C1 segment of cervical spinal cord (tissue), 14 donors: ENCODE results near the gene PARS2.

ENCODE experiments used
- DNase-seq, 14 donors: peaks; one replicate each; lab custom pipeline; 2025; lab: John Stamatoyannopoulos, UW

PARS2 gene

DNA sequence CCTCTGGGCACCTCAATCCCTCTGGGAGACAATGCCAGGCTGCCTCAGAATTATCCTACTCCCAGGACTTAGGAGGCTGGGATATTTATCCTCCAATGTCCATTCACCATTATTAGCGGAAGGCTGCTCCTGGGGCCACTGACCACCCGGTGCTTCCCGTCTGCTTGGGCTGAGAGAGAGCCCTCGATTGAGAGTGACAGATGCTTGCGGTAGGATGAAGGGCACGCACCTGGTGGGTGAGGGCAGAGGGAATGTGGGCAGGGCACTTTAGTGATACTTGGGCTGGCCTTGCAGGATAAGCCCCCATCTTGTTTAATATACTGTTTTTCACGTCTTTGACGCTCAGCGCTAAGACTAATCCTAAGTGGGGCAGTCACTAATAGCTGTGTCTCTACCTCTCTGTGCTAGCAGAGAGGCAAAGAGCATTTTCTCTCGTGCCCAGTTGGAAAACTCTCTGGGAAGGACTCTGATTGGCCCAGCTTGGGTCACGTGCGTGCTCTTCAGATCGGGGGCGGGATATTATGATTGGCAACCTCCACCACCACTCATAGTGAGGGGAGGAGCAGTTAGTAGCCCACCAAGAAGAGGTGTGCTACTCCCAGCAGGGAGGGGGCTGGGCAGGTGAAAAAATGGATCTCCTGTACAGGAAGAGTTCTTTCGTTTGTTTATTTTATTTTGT lies 10.6 kb upstream of the PARS2 start:
- no peak for DNase-seq

DNA sequence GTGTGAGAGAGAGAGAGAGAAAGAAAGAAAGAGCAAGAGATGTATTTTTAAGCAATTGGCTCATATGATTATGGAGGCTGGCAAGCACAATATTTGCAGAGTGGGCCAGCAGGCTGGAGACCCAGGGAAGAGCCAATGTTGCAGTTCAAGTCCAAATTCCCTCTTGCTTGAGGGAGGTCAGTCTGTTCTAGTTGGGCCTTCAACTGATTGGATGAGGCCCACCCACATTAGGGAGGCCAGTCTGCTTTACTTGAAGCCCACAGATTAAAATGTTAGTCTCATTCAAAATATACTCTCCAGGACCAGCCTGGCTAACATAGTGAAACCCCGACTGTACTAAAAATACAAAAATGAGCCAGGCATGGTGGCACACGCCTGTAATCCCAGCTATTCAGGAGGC lies 8.6 kb upstream of the PARS2 start:
- DNase-seq: no peak

DNA sequence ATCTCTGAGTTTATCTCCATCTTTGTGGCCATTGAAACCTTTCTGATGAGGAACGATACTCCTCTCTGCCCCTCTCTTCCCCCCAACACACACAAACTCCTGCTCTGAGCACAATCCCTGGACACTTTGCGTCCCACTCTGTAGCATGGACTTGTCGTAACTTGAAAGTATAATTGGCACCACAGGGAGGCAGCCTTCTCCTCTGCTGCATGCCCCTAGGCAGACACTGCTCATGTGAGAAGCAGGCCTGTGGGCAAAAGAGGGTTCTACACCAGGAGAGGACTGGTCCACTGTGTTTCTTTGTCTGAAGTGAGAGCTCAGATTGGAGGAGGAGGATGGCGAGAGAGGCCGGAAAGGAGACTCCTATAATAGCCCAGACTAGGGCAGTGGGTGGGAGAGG lies 3.8 kb upstream of the PARS2 start:
- DNase-seq: peak in 2 of 14 donors; percentile 4 to 25

DNA sequence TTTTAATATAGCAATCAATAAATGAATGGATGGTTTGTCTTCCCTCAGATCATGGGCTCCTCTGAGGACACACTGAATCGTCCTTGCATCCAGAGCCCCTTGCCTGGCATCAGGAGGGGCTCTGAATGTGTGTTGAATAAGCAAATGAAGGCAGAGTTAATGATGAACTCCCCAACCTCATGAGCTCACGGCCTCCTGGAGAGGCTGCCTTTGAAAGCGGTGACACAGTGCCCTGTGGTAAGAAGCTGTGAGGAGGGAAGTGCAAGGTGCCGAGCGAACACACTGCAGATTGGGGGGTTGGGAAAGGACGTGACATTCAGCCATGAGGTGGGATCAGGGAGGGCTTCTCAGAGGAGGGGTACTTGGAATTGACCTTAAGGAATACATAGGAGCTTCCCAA lies 3.2 kb upstream of the PARS2 start:
- no peak for DNase-seq

DNA sequence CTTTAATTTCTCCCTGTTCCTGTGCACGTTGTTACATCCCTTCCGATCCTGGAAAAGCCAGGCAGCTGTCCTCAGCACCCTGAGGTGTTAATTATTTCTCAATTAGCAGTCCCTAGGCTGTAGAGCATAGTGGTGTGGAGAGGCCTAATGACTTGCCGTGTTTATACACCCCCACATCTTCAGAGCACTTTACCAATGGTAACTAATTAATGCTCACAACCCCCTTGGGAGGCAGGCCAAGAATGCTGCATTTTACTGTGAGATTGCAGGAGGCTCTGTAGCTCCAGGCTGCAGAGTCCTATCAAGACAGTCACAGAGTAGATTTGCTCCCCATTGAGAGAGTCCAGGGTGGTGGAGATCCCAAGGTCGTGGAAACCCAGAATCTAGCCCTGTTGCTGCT lies 2.4 kb upstream of the PARS2 start:
- DNase-seq: no peak

DNA sequence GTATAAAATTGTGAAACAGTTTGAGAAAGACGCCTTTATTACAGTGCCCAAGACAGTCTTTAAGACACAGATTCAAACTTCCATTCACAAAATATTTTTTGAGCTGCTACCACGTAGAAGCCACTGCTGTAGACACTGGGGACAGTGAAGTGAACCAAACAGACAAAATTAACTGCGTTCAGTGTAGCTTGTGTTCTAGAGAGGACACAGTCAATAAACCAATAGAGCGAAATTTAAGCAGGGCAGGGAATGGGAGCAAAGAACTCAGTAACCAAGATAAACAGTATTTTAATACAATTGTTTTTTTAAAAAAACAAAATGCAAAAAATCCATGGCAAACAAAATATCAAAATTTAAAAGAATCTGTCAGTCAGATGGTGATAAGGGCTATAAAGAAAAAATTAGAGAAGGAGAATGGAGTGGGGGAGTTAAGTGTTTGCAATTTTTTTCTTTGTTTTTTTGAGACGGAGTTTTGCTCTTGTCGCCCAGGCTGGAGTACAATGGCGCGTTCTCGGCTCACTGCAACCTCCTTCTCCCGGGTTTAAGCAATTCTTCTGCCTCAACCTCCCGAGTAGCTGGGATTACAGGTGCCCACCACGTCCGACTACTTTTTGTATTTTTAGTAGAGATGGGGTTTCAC lies 719 bp upstream of the PARS2 start:
- DNase-seq: peak in 1 of 14 donors; percentile 2

DNA sequence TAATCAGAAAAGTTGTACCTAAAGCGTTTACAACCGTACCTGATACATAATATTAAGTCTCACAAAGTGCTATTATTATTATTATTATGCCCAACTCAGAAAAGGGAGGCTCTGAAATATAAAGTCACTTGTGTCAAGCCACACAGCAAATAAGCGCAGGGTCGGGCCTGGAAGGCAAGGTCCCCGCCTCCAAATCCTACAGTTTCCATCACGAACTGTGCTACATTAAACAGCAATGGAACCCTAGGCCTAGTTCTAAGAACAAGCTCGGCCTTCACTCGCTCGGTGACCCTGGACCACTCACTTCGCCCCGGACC lies 549 bp downstream of the PARS2 start:
- peak in 1 of 14 donors; percentile 9 for DNase-seq

DNA sequence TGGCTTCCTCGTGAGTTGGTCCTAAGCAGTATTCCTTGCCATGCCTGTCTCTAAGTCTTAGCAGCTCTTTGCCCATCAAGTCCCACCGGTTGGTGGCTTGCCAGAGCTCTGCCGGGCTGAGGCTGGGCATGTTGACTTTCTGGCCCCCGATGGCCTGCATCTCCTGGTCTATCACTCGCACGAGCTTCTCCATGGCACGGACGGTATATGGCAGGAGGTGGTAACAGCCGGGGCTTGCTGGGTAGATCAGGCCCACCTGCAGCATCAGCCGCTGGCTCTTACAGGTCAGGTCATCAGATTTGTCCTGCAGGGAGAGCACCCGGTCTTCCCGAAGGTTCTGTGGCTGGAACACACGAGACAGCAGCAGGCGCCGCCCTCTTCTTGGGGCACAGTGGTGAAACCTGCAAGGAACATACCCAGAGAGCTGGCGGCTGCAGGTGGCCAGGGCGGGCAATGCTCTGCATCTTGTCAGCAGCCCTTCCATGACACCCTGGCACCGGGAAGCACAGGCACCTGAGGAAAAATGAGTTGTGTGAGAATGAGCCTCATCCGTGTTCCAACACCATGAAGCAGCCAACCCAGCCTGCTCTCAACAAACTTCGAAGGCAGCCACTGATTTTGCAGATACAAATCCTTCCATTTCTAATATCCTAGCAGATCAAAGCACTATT lies 5.5 kb downstream of the PARS2 start:
- no peak for DNase-seq

DNA sequence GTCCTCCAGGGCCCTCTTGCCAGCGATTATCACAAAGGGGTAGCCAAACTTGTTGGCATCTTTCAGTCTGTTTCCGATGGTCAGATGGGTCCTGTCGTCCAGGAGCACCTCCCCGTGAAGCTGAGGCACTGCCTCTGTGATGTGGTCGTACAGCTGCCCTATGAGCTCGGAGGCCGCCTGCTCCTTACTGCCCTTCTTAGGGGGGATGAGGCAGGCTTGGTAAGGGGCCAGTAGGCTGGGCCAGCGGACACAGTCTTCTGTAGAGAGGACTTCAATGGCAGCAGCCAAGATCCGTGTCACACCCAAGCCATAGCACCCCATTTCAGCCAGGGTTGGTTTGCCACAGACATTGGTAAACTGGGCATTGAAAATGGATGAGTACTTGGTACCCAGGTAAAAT lies 6.5 kb downstream of the PARS2 start:
- no peak for DNase-seq

DNA sequence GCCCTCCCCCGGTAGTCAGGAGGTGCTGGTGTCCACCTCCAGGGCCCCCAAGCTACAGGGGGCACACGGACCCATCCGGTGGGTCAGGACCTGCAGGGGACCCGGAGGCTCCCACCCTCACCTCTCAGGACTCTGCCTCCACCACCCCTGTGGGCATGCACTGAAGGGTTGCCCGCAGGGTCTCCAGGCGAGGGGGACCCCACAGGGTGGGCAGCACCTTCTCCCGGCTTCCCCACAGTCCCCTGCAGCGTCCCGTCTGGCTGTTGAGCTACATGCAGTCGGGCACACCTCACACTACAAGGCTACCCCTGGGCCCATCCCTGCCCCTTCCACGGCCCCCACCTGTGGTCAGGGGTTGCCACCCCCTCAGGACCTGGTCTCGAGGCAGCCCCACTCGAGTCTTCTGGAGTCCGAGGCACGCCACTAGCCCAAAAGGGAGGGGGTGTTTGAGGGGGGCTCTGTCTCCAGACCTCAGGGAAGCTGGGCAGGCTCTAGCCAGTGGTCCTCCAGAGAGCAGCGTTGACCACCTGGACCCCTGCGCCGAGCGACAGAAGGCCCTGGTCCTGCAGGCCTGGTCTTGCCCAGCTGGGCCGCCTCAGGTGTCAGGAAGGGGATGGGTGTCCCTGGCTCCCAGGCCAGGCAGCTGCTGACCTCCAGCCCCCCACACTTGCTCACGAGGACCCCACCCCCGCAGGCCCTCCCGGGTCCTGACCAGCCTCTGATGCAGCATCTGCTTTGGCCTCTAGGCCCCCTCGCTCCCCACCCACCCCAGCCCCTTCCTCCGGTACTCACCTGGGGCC lies 9.6 kb downstream of the PARS2 start:
- no peak for DNase-seq

DNA sequence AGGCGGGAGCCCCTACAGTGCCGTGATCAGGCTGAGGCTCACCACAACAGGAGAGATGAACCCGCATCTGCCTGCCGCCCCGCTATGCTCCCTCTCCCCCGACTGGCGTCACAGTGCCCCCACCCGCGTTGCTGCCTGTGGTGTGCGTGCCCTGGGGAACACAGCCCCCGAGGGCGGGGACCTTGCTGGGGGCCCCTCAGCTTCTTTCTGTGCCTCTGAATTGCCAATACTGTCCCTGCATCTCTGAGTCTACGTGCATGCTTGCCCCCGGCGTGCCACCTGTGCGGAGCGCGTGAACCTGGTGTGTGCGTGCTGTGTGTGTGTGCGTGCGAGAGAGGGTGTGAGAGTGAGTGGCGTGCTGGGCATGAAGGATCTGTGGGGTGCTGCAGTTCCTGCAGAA lies 10.3 kb downstream of the PARS2 start:
- no peak for DNase-seq

DNA sequence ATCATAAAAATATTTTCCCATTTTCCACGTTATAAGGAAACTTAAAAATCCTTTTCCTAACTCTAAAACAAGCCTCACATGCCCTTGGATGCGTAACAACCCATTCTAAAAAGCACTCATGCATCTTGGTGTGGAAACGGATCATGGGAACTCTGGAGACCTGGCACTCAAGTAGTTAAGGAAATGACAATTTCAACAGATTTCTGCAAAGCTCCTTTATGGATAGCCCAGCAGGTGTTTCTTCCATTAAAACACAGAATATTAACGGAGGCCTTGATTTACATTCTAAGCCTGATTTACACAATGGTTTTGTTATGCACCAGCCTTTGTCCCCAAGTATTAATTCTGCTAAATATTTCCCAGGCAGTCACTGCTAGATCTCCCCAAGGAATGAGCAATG lies 12.9 kb downstream of the PARS2 start:
- DNase-seq: no peak

DNA sequence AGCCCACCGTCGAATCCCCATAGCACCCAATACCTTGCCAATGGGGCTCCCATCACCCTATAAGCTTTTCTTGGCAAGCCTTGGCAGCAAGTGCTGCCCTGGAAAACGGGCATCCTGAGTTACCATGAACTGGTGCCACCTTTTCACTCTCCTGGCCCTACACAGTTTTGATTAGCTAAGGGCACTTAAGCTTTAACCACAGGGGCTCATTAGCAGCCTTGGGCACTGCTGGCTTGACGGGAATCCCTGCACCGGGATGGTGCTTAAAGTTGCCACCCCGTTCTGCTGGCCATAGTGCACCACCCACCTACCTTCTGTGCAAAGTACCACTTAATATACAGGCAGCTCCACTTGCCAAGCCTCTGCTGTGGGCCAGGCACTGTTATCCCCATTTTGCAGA lies 13.7 kb downstream of the PARS2 start:
- DNase-seq: no peak

DNA sequence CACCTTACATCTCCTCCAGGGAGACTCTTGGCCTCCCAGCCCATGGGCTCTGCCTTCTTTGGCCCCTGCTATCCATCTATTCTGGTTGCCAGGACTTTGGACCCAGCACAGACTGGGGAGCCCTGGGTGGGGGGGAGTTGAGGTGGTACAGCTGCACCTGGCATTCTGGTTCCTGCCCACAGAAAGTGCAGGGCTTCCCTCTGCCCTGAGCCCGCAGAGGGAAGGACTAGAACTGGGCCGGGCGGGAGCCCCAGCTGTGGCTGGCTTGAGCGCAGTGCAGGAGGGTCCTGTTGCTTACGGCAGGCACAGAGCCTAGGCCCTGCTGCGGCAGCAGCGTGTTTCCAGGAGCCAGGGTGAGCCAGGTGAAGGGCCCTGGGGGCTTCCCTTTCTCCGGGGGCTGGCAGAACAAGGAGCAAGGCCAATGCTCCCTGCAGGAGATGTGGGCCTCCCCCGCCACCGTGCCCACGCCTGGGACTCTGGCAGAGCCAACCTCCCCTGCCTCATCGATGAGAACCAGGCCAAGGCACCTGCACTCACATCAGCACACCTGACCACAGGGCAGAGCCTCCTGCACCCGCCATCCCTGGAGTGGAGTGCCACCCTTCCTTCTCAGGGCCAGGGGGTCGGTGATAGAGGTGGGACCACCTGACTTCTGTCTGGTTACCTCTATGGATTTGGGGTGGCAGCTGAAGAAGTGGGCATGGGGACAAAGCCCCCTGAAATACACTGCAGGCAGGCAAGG lies 16.1 kb downstream of the PARS2 start:
- DNase-seq: no peak

DNA sequence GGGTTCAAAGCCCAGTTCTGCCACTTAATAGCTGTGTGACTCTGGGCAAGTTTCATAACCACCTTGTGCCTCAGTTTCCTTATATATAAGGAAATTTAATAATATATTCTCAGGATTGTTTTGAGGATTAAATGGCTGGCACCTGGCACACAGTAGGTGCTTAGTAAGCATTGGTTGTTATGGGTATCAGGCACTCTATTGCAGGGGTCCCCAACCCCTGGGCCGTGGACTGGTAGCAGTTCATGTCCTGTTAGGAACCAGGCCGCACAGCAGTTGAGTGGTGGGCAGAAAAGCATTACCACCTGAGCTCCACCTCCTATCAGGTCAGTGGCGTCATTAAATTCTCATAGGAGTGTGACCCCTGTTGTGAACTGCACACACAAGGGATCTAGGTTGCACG lies 18.5 kb downstream of the PARS2 start:
- no peak for DNase-seq

DNA sequence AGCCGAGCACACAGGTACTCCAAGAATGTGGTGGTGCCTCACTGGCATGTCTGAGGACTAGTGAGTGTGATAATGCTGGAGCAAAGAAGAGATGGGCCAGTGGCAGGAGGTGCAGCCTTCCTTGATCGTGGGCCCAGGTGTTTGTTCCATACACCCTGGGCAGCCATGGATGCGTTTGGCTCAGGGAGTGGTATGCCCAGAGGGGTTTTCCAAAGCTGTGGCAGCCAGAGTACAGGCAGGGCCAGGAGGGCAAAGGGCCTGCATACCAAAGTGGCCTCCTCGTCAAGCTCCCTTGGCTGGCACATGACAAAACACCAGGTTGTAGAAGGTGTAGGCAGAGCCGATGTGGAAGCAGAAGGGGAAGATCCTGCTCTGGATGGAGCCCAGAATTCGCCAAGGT lies 19.0 kb downstream of the PARS2 start:
- DNase-seq: no peak

DNA sequence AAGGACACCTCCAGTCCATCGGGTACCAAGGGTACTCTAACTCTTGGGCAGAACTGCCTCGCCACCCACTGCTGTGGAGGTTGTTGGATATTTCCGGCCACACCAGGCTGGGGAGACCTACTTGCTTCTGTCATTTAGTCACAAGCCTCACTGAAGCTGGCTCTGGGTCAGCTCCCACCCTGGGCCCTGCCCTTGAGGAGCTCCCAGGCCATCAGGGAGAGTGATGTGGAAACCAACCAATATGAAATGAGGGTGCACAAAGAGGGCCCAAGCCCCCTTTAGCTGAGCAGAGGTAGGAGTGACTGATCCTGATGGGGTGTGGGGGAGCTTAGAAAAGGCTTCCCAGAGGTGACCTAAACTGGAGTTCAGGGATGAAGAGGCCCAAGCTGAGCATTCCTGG lies 19.6 kb downstream of the PARS2 start:
- DNase-seq: no peak

DNA sequence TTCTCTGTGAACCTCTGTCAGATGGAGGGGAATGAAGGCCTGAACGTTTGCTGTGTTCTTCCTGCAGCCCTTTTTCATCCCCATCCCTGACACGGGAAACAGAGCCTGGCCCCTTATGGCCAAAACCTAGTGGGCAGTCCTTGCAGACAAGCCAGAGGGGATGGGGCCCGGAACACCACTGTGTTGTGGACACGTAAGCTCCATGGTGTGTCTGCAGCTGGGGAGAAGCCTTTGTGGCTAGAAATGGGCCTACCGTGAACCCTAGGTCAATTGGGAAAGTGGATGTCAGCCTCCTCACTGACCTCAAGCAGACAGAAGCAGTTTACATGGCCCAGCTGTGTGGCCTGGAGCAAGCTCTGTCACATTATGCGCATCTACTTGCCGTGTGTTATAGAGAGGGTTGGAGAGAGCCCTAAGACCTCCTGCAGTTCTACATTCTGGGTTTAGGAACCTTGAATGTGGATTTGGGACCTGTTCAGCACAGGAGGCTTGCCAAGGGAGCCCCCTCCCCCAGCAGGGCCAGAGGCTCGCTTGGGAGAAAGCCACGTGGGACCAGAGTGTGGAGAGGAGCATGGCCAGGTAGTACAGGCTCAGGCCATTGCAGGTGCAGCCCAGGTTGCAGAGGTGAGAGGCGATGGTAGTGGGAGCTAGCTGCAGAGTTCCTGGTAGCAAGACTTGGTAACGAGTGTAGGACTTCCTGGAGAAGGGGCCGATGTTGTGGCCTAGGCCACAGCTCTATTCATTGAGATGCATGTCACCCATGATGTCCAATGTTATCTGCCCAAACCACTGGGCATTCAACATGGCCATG lies 20.7 kb downstream of the PARS2 start:
- DNase-seq: no peak

DNA sequence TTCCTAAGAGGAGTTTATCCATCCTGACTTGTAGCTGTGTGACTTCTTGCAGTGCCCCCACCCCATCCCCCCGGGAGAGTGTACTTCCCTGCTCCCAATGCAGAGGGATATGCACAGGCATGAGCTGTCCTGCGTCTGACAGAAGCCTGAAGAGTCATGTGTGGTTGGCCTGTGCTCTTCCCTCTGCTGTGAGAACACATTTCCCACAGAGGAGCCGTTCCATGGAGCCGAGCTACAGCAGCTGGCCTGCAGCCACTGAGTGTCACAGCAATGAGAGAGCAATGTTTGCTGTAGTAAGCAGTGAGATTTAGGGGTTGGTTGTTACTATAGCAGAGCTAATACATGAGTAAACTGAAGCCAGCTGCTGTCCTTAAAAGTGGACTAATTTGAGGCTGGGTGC lies 22.0 kb downstream of the PARS2 start:
- DNase-seq: no peak

DNA sequence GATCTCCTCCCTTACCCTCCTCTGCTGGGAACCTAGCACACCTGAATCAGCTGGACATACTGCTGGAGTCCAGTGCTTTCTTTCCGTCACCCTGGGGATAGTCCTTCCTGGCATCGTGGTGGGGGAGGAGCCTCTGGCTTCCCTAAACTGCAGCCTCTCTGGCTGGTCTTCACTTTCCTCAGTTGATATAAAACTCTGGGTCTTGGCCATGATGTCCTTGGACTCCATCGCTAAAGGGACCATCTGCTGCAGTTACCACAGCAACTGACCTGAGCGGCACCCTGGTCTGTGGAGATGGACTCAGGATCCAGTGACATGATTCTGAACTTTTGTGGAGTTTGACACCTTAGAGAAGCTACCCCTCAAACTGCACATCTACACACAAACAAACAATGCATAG lies 22.8 kb downstream of the PARS2 start:
- no peak for DNase-seq

DNA sequence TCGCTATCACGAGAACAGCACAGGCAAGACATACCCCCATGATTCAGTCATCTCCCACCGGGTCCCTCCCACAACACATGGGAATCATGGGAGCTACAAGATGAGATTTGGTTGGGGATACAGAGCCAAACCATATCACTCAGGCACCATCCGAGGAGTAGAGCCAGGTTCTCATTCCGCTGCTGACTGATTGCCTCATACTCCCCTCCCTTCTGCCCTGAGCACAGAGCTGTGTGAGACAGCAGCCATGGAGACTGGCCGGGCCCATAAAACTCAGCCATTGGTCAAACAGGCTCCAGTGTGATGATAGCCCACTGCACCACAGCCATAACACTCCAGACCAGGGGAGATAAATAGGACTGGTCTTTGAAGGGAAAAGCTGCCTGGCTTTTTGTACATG lies 26.1 kb downstream of the PARS2 start:
- no peak for DNase-seq
